ENCODE data around the gene GABARAP. TPM values are rescaled to one million over a fixed set of nuclear protein-coding genes. Genes with fewer than 3 reads are reported as not detected.

Gene GABARAP
- total RNA-seq, 1 donor from 2014 or later, result 449 TPM

- no peaks in the 10 kb centered on the region for H3K27me3 Mint-ChIP-seq (ENCODE audit: low read depth)
- peak overlapping the region; percentile 78 for H3K4me3 Mint-ChIP-seq (ENCODE audit: unreplicated experiment)
- H3K9me3 Mint-ChIP-seq (ENCODE audit: low read depth), result no peaks in the 10 kb centered on the region
- peak overlapping the region; percentile 97 for H3K27ac Mint-ChIP-seq (ENCODE audit: unreplicated experiment)
- peaks cover 74% of the 10 kb centered on the region for H3K4me1 Mint-ChIP-seq (ENCODE audit: low read depth)
- no peak for DNase-seq (ENCODE audit: low spot score)
- no peak for TF ChIP-seq CTCF (IDR thresholded peaks at IDR 0.05)
- peaks cover 1% of the 10 kb centered on the region for H3K36me3 Mint-ChIP-seq (ENCODE audit: low read depth)
Observed at GRCh38 chr17:7216242-7217112, 25.8 kb downstream of the GABARAP start.

- peak overlapping the region; percentile 97 for H3K27ac Mint-ChIP-seq (ENCODE audit: unreplicated experiment)
- H3K36me3 Mint-ChIP-seq (ENCODE audit: low read depth), result no peaks in the 10 kb centered on the region
- TF ChIP-seq CTCF (IDR thresholded peaks at IDR 0.05), result no peak
- H3K4me1 Mint-ChIP-seq (ENCODE audit: low read depth), result peaks cover 66% of the 10 kb centered on the region
- H3K4me3 Mint-ChIP-seq (ENCODE audit: unreplicated experiment), result peak overlapping the region; percentile 87
- DNase-seq (ENCODE audit: low spot score), result no peak
- H3K9me3 Mint-ChIP-seq (ENCODE audit: low read depth), result no peaks in the 10 kb centered on the region
- H3K27me3 Mint-ChIP-seq (ENCODE audit: low read depth), result no peaks in the 10 kb centered on the region
Observed at GRCh38 chr17:7215652-7216180, 26.5 kb downstream of the GABARAP start.

- no peaks in the 10 kb centered on the region for H3K9me3 Mint-ChIP-seq (ENCODE audit: low read depth)
- H3K4me1 Mint-ChIP-seq (ENCODE audit: low read depth), result peaks cover 61% of the 10 kb centered on the region
- H3K27me3 Mint-ChIP-seq (ENCODE audit: low read depth), result no peaks in the 10 kb centered on the region
- H3K4me3 Mint-ChIP-seq (ENCODE audit: unreplicated experiment), result peak overlapping the region; percentile 87
- H3K27ac Mint-ChIP-seq (ENCODE audit: unreplicated experiment), result peak overlapping the region; percentile 97
- TF ChIP-seq CTCF (IDR thresholded peaks at IDR 0.05), result peak; percentile 28
- no peaks in the 10 kb centered on the region for H3K36me3 Mint-ChIP-seq (ENCODE audit: low read depth)
- DNase-seq (ENCODE audit: low spot score), result no peak
Observed at GRCh38 chr17:7215136-7215638, 27.1 kb downstream of the GABARAP start.

- Mint-ChIP-seq H3K9me3 (ENCODE audit: low read depth) (no peaks in the 10 kb centered on the region), H3K36me3 (ENCODE audit: low read depth) (no peaks in the 10 kb centered on the region), H3K4me1 (ENCODE audit: low read depth) (peaks cover 60% of the 10 kb centered on the region), H3K27me3 (ENCODE audit: low read depth) (no peaks in the 10 kb centered on the region), H3K4me3 (ENCODE audit: unreplicated experiment) (peak overlapping the region; percentile 87), H3K27ac (ENCODE audit: unreplicated experiment) (peak overlapping the region; percentile 97)
- peak; percentile 80 for TF ChIP-seq CTCF (IDR thresholded peaks at IDR 0.05)
- peak; percentile 99 for DNase-seq (ENCODE audit: low spot score)
Observed at GRCh38 chr17:7214300-7215135, 27.7 kb downstream of the GABARAP start.

- peaks cover 53% of the 10 kb centered on the region for H3K4me1 Mint-ChIP-seq (ENCODE audit: low read depth)
- no peaks in the 10 kb centered on the region for H3K27me3 Mint-ChIP-seq (ENCODE audit: low read depth)
- no peak for DNase-seq (ENCODE audit: low spot score)
- no peaks in the 10 kb centered on the region for H3K36me3 Mint-ChIP-seq (ENCODE audit: low read depth)
- TF ChIP-seq CTCF (IDR thresholded peaks at IDR 0.05), result peak; percentile 72
- H3K27ac Mint-ChIP-seq (ENCODE audit: unreplicated experiment), result peak overlapping the region; percentile 97
- no peaks in the 10 kb centered on the region for H3K9me3 Mint-ChIP-seq (ENCODE audit: low read depth)
- peak overlapping the region; percentile 87 for H3K4me3 Mint-ChIP-seq (ENCODE audit: unreplicated experiment)
Observed at GRCh38 chr17:7213895-7214299, 28.4 kb downstream of the GABARAP start.
